ENCODE results near the gene ULK4. TPM values are rescaled to one million over a fixed set of nuclear protein-coding genes. Genes with fewer than 3 reads are reported as not detected.

Gene ULK4
- polyA plus RNA-seq, 4 donors, result 1.1 to 2.8 (median 1.8) TPM

DNA sequence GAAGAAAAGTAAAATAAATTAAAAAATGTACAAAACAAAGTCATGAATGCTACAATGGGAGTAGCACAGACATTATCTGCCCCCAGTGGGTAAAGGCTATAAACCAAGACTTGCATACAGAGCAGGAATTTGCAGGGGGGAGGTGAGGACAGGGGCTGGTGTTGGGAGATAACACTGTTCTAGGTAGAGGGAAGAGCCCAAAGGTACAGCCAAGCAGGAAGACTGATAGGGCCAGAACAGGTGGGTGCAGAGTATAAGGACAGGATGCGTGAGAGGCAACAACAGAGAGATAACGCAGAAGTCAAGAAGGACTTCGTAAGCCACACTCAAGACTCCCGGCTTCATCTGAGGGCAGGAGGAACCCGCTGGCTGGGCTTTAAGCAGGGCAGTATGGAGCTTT lies 616.1 kb downstream of the ULK4 start:
- WGBS, 3 donors, result 90 to 95% (median 95%) methylated on average over 5 of the region's 5 CpGs

DNA sequence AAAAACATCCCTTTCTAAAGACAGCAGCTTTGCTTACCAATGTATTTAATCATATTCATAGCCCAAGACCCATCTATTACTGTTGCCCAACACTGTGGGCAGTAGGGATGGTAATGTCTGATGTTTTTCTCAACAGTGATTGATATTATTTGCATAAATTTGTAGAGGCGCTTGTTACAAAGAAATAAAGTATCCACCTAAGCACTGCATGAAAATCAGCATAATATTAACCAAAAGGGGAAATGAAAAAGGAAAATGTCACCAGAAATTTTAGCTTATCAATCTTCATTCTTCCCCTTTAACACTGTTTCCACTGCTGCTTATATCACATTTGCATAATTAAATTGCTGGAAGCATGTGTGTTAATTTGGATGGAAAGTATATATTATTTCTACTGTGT lies 622.1 kb downstream of the ULK4 start:
- 86 to 95% (median 86%) methylated on average over 1 of the region's 1 CpG for WGBS, 3 donors

More for the DNA sequence above, 616.1 kb downstream of the ULK4 start:
- Histone ChIP-seq H3K9me3 (ENCODE audit: control insufficient read depth in 2 of 2, insufficient read depth in 1 of 2, low read depth in 1 of 2, low read length in 1 of 2) (no peaks in the 10 kb centered on the region), H3K27me3 (ENCODE audit: control insufficient read depth in 3 of 3, insufficient read depth in 3 of 3, low read length in 3 of 3) (no peaks in the 10 kb centered on the region), H3K4me3 (ENCODE audit: low read depth in 1 of 3, low read length in 3 of 3) (no peak overlapping the region), H3K36me3 (ENCODE audit: control insufficient read depth in 3 of 3, insufficient read depth in 2 of 3, low read depth in 1 of 3, low read length in 3 of 3) (no peaks in the 10 kb centered on the region), H3K4me1 (ENCODE audit: control insufficient read depth in 3 of 3, insufficient read depth in 2 of 3, low read depth in 1 of 3, low read length in 2 of 3) (no peaks in the 10 kb centered on the region), H3K27ac (ENCODE audit: low read depth in 1 of 3, low read length in 2 of 3) (no peak overlapping the region)
- no peak for FAIRE-seq
- DNase-seq, result no peak

DNA sequence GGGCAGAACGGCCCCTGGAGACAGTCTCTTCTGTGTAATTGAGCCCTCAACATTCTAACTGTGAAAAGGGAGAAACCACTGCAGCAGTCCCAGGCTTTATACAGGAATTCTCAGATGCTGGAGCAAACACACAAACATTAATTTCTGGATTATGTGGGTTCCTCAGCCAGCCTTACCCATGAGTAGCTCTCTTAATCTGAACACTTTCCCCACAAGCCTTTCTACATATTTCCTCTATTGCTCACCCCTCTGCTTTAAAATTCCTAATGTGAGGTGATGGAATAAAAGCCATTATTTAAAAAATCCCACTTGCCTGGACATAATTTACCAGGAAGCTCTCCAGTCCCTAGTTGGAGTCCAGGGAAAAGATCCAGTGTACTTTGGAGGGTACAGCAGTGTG lies 623.6 kb downstream of the ULK4 start:
- Histone ChIP-seq H3K9me3 (ENCODE audit: control insufficient read depth in 2 of 2, insufficient read depth in 1 of 2, low read depth in 1 of 2, low read length in 1 of 2) (no peaks in the 10 kb centered on the region), H3K27me3 (ENCODE audit: control insufficient read depth in 3 of 3, insufficient read depth in 3 of 3, low read length in 3 of 3) (no peaks in the 10 kb centered on the region), H3K4me3 (ENCODE audit: low read depth in 1 of 3, low read length in 3 of 3) (no peak overlapping the region), H3K36me3 (ENCODE audit: control insufficient read depth in 3 of 3, insufficient read depth in 2 of 3, low read depth in 1 of 3, low read length in 3 of 3) (no peaks in the 10 kb centered on the region), H3K27ac (ENCODE audit: low read depth in 1 of 3, low read length in 2 of 3) (no peak overlapping the region), H3K4me1 (ENCODE audit: control insufficient read depth in 3 of 3, insufficient read depth in 2 of 3, low read depth in 1 of 3, low read length in 2 of 3) (no peaks in the 10 kb centered on the region)
- FAIRE-seq (no peak), DNase-seq (no peak)
- 87 to 100% (median 87%) methylated on average over 1 of the region's 1 CpG for WGBS, 3 donors

More for the DNA sequence above, 622.1 kb downstream of the ULK4 start:
- DNase-seq, result no peak
- H3K36me3 ChIP-seq (ENCODE audit: control insufficient read depth in 3 of 3, insufficient read depth in 2 of 3, low read depth in 1 of 3, low read length in 3 of 3), result no peaks in the 10 kb centered on the region
- no peak overlapping the region for H3K4me3 ChIP-seq (ENCODE audit: low read depth in 1 of 3, low read length in 3 of 3)
- H3K9me3 ChIP-seq (ENCODE audit: control insufficient read depth in 2 of 2, insufficient read depth in 1 of 2, low read depth in 1 of 2, low read length in 1 of 2), result no peaks in the 10 kb centered on the region
- no peaks in the 10 kb centered on the region for H3K4me1 ChIP-seq (ENCODE audit: control insufficient read depth in 3 of 3, insufficient read depth in 2 of 3, low read depth in 1 of 3, low read length in 2 of 3)
- H3K27me3 ChIP-seq (ENCODE audit: control insufficient read depth in 3 of 3, insufficient read depth in 3 of 3, low read length in 3 of 3), result no peaks in the 10 kb centered on the region
- no peak overlapping the region for H3K27ac ChIP-seq (ENCODE audit: low read depth in 1 of 3, low read length in 2 of 3)
- no peak for FAIRE-seq

DNA sequence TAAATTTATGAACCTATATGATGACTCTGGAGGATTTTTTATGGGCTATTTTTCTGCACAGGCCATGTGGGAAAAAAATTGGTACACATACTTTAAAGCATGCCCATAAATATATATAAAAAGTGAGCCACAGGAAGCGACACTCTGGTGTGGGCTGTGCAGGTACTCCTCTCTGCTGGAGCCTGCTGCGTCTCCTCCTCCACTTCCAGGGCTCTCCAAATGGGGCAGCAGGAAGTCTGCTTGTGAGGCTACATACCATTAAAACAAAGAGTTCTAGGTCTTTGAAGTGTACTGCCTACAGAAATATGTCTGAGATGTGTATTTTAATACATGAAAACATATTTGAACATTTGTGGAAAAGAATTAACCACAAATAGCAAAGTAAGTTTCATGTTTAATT lies 627.5 kb downstream of the ULK4 start:
- Histone ChIP-seq H3K9me3 (ENCODE audit: control insufficient read depth in 2 of 2, insufficient read depth in 1 of 2, low read depth in 1 of 2, low read length in 1 of 2) (no peaks in the 10 kb centered on the region), H3K36me3 (ENCODE audit: control insufficient read depth in 3 of 3, insufficient read depth in 2 of 3, low read depth in 1 of 3, low read length in 3 of 3) (no peaks in the 10 kb centered on the region), H3K27me3 (ENCODE audit: control insufficient read depth in 3 of 3, insufficient read depth in 3 of 3, low read length in 3 of 3) (no peaks in the 10 kb centered on the region), H3K27ac (ENCODE audit: low read depth in 1 of 3, low read length in 2 of 3) (no peak overlapping the region), H3K4me3 (ENCODE audit: low read depth in 1 of 3, low read length in 3 of 3) (no peak overlapping the region), H3K4me1 (ENCODE audit: control insufficient read depth in 3 of 3, insufficient read depth in 2 of 3, low read depth in 1 of 3, low read length in 2 of 3) (no peaks in the 10 kb centered on the region)
- FAIRE-seq (no peak), DNase-seq (no peak)
- WGBS, 3 donors, result 85 to 88% (median 86%) methylated on average over 2 of the region's 2 CpGs

DNA sequence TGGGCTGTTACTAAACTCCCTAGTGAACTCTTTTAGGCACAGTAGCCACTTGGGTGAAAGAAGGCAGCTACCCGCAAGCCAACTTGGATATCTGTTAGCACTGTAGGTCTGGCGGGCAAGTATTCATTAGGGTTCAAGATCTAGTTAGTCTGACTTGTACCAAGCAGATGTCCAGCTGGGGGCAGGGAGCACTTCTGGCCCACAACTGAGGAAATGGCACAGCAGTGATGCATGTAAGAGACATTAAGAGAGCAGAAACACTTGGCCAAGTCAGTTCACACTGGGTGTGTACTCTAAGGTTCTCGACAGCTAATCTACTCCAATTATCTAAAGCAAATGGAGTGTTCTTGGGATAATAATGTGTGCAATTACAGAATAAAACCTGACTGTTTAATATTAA lies 630.9 kb downstream of the ULK4 start:
- 79 to 84% (median 84%) methylated on average over 3 of the region's 3 CpGs for WGBS, 3 donors
- no peak overlapping the region for H3K27ac ChIP-seq (ENCODE audit: low read depth in 1 of 3, low read length in 2 of 3)
- no peak for FAIRE-seq

DNA sequence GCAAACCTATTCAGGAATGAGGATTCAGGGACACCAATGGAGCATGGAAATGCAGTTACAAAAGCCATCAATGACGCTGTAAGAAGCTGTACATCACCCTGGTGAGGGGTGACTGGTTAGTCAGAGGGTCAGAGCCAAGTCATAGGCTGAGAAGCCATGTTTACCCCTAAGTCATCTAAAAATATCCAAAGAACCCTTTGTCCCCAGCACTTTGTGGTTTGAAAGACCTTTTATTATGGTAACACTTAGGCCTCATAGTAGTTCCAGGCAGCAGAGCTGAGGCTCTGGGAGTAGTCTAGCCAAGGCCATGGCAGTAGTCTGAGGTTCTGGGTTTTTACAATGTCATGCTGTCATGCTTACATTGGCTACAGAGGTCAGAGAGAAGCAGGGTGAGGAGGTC lies 631.4 kb downstream of the ULK4 start:
- no peak overlapping the region for H3K4me3 ChIP-seq (ENCODE audit: low read depth in 1 of 3, low read length in 3 of 3)
- H3K27ac ChIP-seq (ENCODE audit: low read depth in 1 of 3, low read length in 2 of 3), result no peak overlapping the region
- WGBS, 3 donors, result 81 to 91% (median 90%) methylated on average over 1 of the region's 1 CpG
- H3K36me3 ChIP-seq (ENCODE audit: control insufficient read depth in 3 of 3, insufficient read depth in 2 of 3, low read depth in 1 of 3, low read length in 3 of 3), result no peaks in the 10 kb centered on the region
- H3K9me3 ChIP-seq (ENCODE audit: control insufficient read depth in 2 of 2, insufficient read depth in 1 of 2, low read depth in 1 of 2, low read length in 1 of 2), result no peaks in the 10 kb centered on the region
- no peaks in the 10 kb centered on the region for H3K27me3 ChIP-seq (ENCODE audit: control insufficient read depth in 3 of 3, insufficient read depth in 3 of 3, low read length in 3 of 3)
- DNase-seq (no peak), FAIRE-seq (no peak)
- H3K4me1 ChIP-seq (ENCODE audit: control insufficient read depth in 3 of 3, insufficient read depth in 2 of 3, low read depth in 1 of 3, low read length in 2 of 3), result no peaks in the 10 kb centered on the region

More for the DNA sequence above, 630.9 kb downstream of the ULK4 start:
- Histone ChIP-seq H3K36me3 (ENCODE audit: control insufficient read depth in 3 of 3, insufficient read depth in 2 of 3, low read depth in 1 of 3, low read length in 3 of 3) (no peaks in the 10 kb centered on the region), H3K4me3 (ENCODE audit: low read depth in 1 of 3, low read length in 3 of 3) (no peak overlapping the region), H3K27me3 (ENCODE audit: control insufficient read depth in 3 of 3, insufficient read depth in 3 of 3, low read length in 3 of 3) (no peaks in the 10 kb centered on the region), H3K9me3 (ENCODE audit: control insufficient read depth in 2 of 2, insufficient read depth in 1 of 2, low read depth in 1 of 2, low read length in 1 of 2) (no peaks in the 10 kb centered on the region), H3K4me1 (ENCODE audit: control insufficient read depth in 3 of 3, insufficient read depth in 2 of 3, low read depth in 1 of 3, low read length in 2 of 3) (no peaks in the 10 kb centered on the region)
- no peak for DNase-seq

DNA sequence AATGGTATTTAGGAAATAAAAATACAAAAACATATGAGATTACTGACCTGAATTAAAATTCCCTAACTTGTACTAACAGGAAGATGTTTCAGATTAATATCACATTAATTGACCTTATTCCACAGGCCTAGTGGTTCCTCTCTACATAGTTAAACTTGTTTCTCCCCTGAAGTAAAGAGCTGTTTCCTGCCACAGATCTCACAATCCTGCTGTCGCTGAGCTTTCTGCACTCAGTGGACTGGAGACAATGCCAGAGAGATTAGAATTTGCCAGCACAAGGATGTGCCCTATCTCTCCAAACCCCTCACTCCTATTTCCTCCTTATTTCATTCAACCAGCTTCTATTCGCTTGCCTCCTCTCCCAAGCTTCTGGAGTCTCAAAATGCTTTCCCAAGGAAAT lies 632.0 kb downstream of the ULK4 start:
- WGBS, 3 donors, result 78 to 96% (median 79%) methylated on average over 2 of the region's 2 CpGs
- no peaks in the 10 kb centered on the region for H3K4me1 ChIP-seq (ENCODE audit: control insufficient read depth in 3 of 3, insufficient read depth in 2 of 3, low read depth in 1 of 3, low read length in 2 of 3)
- no peak overlapping the region for H3K27ac ChIP-seq (ENCODE audit: low read depth in 1 of 3, low read length in 2 of 3)
- no peaks in the 10 kb centered on the region for H3K36me3 ChIP-seq (ENCODE audit: control insufficient read depth in 3 of 3, insufficient read depth in 2 of 3, low read depth in 1 of 3, low read length in 3 of 3)
- FAIRE-seq (no peak), DNase-seq (no peak)
- H3K27me3 ChIP-seq (ENCODE audit: control insufficient read depth in 3 of 3, insufficient read depth in 3 of 3, low read length in 3 of 3), result no peaks in the 10 kb centered on the region
- H3K4me3 ChIP-seq (ENCODE audit: low read depth in 1 of 3, low read length in 3 of 3), result no peak overlapping the region
- H3K9me3 ChIP-seq (ENCODE audit: control insufficient read depth in 2 of 2, insufficient read depth in 1 of 2, low read depth in 1 of 2, low read length in 1 of 2), result no peaks in the 10 kb centered on the region

DNA sequence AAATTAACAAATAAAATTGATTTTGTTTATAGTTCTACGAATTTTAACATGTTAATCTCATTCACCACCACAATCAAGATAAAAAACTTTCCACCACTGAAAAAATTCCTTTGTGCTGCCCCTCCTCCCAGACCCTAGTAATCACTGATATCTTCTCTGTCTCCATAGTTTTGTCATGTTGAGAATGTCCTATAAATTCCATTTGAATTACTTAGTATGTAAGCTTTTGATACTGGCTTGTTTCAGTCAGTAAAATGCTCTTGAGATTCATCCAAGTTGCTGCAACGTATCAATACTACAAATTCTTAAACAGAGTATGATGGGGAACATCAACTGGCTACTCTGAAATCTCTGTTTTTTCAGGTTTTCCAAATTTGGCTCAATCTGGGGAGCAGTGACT lies 633.0 kb downstream of the ULK4 start:
- Histone ChIP-seq H3K27ac (ENCODE audit: low read depth in 1 of 3, low read length in 2 of 3) (no peak overlapping the region), H3K4me1 (ENCODE audit: control insufficient read depth in 3 of 3, insufficient read depth in 2 of 3, low read depth in 1 of 3, low read length in 2 of 3) (no peaks in the 10 kb centered on the region), H3K4me3 (ENCODE audit: low read depth in 1 of 3, low read length in 3 of 3) (no peak overlapping the region), H3K27me3 (ENCODE audit: control insufficient read depth in 3 of 3, insufficient read depth in 3 of 3, low read length in 3 of 3) (no peaks in the 10 kb centered on the region), H3K36me3 (ENCODE audit: control insufficient read depth in 3 of 3, insufficient read depth in 2 of 3, low read depth in 1 of 3, low read length in 3 of 3) (no peaks in the 10 kb centered on the region), H3K9me3 (ENCODE audit: control insufficient read depth in 2 of 2, insufficient read depth in 1 of 2, low read depth in 1 of 2, low read length in 1 of 2) (no peaks in the 10 kb centered on the region)
- DNase-seq, result no peak
- FAIRE-seq, result no peak
- 53 to 76% (median 72%) methylated on average over 2 of the region's 2 CpGs for WGBS, 3 donors

DNA sequence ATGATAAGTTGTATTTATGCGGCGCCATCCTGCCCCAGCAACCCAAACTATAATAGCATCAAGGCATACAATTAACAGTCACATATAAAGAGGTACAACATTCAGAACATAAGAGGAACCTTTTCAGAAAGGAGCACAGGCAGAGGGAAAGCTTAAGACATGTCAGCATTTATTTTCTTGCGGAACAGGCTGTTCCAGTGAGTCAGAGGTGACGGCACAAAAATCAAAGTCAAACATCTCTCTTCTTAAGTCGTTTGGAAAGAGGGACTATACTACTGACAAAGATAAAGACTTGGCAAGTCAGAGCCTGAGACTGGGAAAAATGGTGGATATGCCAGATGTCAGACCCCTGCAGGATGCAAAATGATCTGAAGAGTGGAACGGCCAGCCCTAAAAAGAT lies 634.2 kb downstream of the ULK4 start:
- no peak for DNase-seq
- Histone ChIP-seq H3K9me3 (ENCODE audit: control insufficient read depth in 2 of 2, insufficient read depth in 1 of 2, low read depth in 1 of 2, low read length in 1 of 2) (no peaks in the 10 kb centered on the region), H3K36me3 (ENCODE audit: control insufficient read depth in 3 of 3, insufficient read depth in 2 of 3, low read depth in 1 of 3, low read length in 3 of 3) (no peaks in the 10 kb centered on the region), H3K4me3 (ENCODE audit: low read depth in 1 of 3, low read length in 3 of 3) (no peak overlapping the region), H3K27me3 (ENCODE audit: control insufficient read depth in 3 of 3, insufficient read depth in 3 of 3, low read length in 3 of 3) (no peaks in the 10 kb centered on the region), H3K4me1 (ENCODE audit: control insufficient read depth in 3 of 3, insufficient read depth in 2 of 3, low read depth in 1 of 3, low read length in 2 of 3) (no peaks in the 10 kb centered on the region), H3K27ac (ENCODE audit: low read depth in 1 of 3, low read length in 2 of 3) (no peak overlapping the region)
- FAIRE-seq, result no peak
- 78 to 81% (median 80%) methylated on average over 6 of the region's 6 CpGs for WGBS, 3 donors
